Activated CD4-positive, CD25-positive, alpha-beta regulatory T cell treated with anti-CD3 and anti-CD28 coated beads, Interleukin-2, amount 50 U/mL, for 16 hours (primary cell): ENCODE measurements around the gene BTG1.
"Not testable (repeated sequence)": the region's sequence is repeated elsewhere in the genome, so short reads cannot be mapped to it uniquely, and the experiment has no call there.

Experiments
- DNase-seq: peaks from one replicate; pipeline ENCODE4 v3.0.0-alpha.2; 2020; ENCODE audit warnings: low read depth, low spot score

The BTG1 gene

DNA sequence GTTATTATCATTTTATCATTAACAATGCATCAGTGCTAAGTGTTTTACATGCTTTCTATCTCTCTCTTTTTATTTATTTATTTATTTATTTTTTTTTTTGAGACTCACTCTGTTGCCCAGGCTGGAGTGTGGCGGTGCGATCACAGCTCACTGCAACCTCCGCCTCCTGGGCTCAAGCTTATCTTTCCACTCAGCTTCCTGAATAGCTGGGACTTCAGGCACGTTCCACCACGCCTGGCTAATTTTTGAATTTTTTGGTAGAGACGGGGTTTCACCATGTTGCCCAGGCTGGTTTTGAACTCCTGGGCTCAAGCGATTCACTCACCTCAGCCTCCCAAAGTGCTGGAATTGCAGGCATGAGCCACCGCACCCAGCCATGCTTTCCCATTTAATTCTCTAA lies 3.9 kb upstream of the BTG1 start:
- DNase-seq = no peak

- no peak for DNase-seq
Measured at GRCh38 chr12:92147491-92147890, 1.8 kb upstream of the BTG1 start.

- DNase-seq = no peak
Measured at GRCh38 chr12:92146497-92147224, 1.0 kb upstream of the BTG1 start.

DNA sequence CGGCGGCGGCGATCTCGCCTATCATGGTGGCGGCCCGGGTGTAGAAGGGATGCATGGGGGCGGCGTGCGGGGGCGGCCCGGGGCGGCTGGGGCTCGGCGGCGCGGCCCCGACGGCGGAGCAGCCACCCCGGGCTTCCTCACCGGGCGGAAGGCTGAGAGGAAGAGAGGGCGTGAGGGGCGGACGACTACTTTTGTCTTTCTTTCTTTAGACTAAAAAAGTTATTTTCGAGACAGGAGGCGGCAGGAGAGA lies 240 bp downstream of the BTG1 start:
- DNase-seq = no peak

- DNase-seq = peak; percentile 23
Measured at GRCh38 chr12:92144631-92145480, 790 bp downstream of the BTG1 start.

GRCh38 chr12:92143686-92144630 lies 1.7 kb downstream of the BTG1 start:
- DNase-seq = peak; percentile 61

DNA sequence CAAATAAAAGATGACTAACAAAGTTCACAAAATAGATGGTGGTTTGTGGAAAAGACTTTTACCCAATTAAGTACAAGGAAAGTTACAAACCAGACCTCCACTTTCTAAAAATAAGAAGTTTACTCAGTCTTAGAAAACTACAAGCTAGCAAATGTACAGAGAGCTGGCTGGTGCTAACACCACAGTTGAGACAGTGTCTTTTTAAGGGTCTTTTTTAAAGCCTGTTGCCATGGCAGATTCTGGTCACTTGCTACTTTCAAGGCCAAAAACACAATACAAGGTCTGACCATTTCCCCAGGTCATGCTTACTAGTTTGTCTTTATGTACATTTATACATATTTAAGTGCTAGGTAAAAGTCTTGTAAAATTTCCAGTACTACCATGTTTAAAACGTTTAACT lies 2.4 kb downstream of the BTG1 start:
- DNase-seq = no peak

DNA sequence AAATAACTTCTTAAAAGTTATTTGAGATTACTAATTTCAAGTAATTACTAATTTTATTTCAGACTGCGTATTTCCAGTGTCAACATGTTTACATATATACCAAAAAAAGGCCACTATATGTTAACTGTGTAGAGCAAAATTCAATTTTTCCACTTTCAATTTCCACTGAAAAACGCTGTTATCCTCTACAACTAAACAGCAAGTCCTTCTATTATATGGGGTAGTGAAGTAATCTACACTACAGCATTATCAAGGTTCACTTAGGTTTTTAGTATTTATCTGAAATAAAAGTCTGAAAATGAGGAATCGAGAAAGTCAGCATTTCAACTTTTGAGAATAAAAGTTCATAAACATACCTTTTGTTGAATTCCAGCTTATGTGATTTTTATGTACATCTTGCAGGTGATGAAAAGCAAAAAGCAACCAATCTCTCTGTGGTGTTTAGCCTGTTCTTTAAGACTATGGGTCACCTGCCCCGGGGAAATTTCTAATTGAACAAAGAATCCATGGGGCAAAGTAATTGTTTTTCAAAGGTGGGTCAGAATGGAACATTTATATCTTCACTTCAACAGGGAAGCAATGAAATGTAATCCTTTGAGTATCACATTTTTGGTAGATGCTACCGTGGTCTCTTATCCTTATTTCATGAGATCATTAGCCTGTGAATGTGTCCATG lies 3.3 kb downstream of the BTG1 start:
- no peak for DNase-seq

DNA sequence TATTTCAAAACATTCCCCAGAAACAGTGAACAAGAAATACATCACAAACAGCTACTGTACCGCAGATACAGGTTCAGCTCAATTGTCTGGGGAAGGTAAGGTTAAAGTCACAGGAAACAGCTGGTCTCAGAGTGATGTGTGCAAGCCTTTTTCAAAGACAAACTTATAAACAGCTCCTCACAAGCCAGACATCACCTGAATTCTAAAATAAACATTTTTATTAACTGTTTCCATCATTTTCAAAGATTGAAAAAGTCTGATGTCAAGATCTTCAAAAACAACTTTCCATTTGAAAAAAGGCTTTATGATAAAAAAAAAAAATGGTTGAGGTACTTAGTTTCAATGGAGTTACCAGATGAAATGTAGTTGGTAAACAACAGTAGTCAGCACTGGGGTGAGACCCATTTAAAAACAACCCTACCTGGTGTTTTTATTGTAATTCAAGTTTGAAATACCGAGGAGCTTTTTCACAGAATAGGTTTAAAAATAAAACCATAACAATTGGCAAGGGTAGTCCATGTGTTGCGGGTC lies 4.0 kb downstream of the BTG1 start:
- DNase-seq = peak; percentile 18

DNA sequence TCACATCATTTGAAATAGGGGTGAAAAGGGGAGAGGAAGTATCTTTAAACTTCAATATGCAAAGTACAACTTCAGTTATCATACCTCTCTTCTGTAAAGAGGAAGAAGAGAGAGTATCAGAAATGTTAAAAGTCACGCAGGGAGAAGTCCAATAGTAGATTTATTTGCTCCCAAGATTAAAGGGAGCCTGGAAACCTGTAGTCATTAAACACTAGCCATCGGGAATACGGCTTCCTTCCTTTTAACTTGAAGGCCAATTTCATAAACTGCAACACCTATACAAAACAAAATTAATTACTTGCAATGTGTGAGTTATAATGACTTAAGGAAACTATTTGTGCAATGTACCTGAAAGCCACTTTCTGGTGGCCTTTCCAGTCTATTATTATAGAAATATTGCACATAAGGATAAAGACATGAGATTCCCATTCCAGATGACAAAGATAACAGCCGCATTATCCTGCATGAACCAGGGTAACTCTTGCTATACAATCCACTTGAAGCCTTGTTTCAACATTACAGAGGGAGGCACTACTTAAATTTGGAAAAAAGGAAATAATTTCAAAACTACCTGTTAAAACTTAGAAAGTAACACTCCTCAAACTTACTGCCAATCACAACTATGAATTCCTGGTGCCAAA lies 4.6 kb downstream of the BTG1 start:
- DNase-seq = no peak

- DNase-seq = no peak
Measured at GRCh38 chr12:92140156-92140555, 5.5 kb downstream of the BTG1 start.

GRCh38 chr12:92139634-92140150 lies 6.0 kb downstream of the BTG1 start:
- DNase-seq = no peak

GRCh38 chr12:92138626-92139025 lies 7.0 kb downstream of the BTG1 start:
- no peak for DNase-seq

DNA sequence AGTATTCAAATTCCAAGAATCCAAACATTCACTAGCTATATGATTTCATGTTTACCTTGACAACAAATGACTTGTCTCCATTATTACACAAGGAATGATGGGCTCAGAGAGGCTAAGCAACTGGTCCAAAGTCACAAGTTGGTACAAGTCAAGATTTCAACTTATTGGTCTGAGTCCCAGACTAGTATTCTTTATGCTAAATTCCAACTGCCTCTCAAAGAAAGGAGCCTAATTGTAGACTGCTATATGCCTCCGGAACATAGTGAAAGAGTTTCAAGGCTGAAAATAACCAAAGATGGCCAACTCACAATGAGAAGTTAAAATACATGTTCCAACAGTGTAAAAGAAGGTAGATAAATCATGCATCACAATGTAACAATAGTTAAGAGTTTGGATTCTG lies 7.5 kb downstream of the BTG1 start:
- no peak for DNase-seq

DNA sequence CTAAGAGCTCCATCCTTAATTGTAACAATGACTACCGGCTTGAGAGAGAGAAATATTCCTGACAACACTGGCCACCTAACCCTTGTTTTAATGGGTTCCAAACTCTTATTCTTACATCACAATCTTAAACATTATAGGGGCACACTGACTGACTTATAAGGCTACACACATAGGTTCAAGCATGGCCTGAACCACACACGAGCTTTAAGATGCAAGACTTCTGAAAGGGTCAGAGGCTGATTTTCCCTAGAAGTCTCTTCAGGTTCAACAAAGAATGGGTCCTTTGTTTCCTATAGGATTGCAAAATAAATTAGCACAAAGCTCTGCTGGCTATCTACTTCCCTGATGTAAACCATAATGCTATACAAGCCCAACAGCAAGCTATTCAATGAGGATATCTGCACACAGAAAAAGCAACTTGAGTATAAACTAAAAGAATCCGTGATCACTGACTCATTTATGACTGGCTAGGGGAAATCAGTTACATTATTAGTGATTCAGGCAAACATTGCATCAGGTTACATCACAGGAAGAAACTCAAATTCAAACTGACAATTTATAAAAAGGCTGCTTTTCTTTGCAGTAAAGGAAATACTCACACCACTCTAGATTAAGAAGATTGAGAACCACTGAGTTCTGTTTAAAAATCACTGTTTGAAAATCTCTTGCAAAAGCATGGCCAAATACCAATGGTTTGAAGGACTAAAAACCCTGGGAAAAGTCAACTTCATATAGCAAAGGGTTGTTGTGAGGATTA lies 8.5 kb downstream of the BTG1 start:
- DNase-seq = no peak

DNA sequence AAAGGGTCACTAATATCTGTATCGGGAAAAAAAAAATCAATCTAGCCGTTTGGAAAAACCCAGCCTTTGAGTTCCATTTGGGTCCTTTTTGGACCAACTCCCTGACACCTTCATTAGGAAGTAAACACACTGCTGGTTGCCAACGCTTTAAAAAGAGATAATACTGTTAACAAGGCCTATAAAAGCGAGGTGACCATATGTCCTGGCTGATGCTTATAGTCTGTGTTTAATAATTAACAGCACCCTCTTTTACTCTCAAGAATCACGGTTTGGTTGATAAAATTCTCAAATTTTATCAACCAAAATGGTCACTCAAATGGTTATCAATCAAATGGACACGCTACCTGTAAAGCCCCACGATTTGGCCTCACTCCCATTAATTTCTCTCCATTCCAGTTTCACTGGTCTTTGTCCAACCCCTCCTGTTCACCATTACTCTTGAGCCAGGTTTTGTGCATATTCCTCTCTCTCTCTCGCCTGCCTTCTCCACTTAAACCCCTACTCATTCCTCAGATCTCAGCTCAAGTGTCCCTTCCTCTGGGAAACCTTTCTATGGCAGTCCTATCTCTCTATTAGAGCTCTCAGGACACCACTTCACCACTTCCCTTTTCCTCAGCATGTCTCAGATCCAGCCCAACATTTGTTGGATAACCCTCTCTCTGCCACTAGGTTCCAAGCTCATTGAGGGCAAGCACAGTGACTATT lies 9.5 kb downstream of the BTG1 start:
- no peak for DNase-seq

GRCh38 chr12:92135541-92135940 lies 10.1 kb downstream of the BTG1 start:
- not testable (repeated sequence) for DNase-seq

GRCh38 chr12:92134638-92135274 lies 10.9 kb downstream of the BTG1 start:
- DNase-seq = no peak
